Activated T-cell treated with anti-CD3 and anti-CD28 coated beads for 4 hours (primary cell): Measurements from ENCODE around the gene DUOXA2.
"Not testable (repeated sequence)": the region's sequence is repeated elsewhere in the genome, so short reads cannot be mapped to it uniquely, and the experiment has no call there.

Experiments used
- DNase-seq: peaks from one replicate; pipeline ENCODE4 v3.0.0-alpha.2; 2020

The DUOXA2 gene

GRCh38 chr15:45097466-45097865 is 16.7 kb upstream of the DUOXA2 start:
- no peak for DNase-seq

GRCh38 chr15:45099549-45100165 is 14.5 kb upstream of the DUOXA2 start:
- DNase-seq: no peak

GRCh38 chr15:45100884-45101625 is 13.1 kb upstream of the DUOXA2 start:
- DNase-seq: no peak

- no peak for DNase-seq
Observed at GRCh38 chr15:45101749-45102148, 12.4 kb upstream of the DUOXA2 start.

- DNase-seq: no peak
Observed at GRCh38 chr15:45102226-45102625, 11.9 kb upstream of the DUOXA2 start.

GRCh38 chr15:45104170-45104569 is 10.0 kb upstream of the DUOXA2 start:
- DNase-seq: not testable (repeated sequence)

- DNase-seq: no peak
Observed at GRCh38 chr15:45105586-45105985, 8.5 kb upstream of the DUOXA2 start.

- no peak for DNase-seq
Observed at GRCh38 chr15:45106002-45106790, 7.9 kb upstream of the DUOXA2 start.

GRCh38 chr15:45107941-45108630 is 6.0 kb upstream of the DUOXA2 start:
- no peak for DNase-seq

- no peak for DNase-seq
Observed at GRCh38 chr15:45110256-45110820, 3.8 kb upstream of the DUOXA2 start.

GRCh38 chr15:45111390-45112142 is 2.6 kb upstream of the DUOXA2 start:
- DNase-seq: no peak

GRCh38 chr15:45112143-45112590 is 2.0 kb upstream of the DUOXA2 start:
- DNase-seq: no peak

- DNase-seq: no peak
Observed at GRCh38 chr15:45112591-45113379, 1.3 kb upstream of the DUOXA2 start.

GRCh38 chr15:45113380-45113990 is 641 bp upstream of the DUOXA2 start:
- no peak for DNase-seq

GRCh38 chr15:45114751-45115085 is 592 bp downstream of the DUOXA2 start:
- DNase-seq: no peak

GRCh38 chr15:45115312-45115820 is 1.2 kb downstream of the DUOXA2 start:
- DNase-seq: no peak

- DNase-seq: no peak
Observed at GRCh38 chr15:45116006-45116481, 1.9 kb downstream of the DUOXA2 start.

GRCh38 chr15:45116482-45117307 is 2.6 kb downstream of the DUOXA2 start:
- no peak for DNase-seq

GRCh38 chr15:45117308-45118130 is 3.4 kb downstream of the DUOXA2 start:
- DNase-seq: no peak
